Left ventricle myocardium inferior (tissue), 1 donor: Measurements from ENCODE around the gene BICC1. TPM values are rescaled to one million over a fixed set of nuclear protein-coding genes. Genes with fewer than 3 reads are reported as not detected.

Source experiments
- DNase-seq: peaks from one replicate; pipeline ENCODE4 v3.0.0-alpha.2; 2020
- H3K27ac ChIP-seq: fragments of 200-600 bp; replicated peaks from 2 replicates; pipeline ENCODE4 v1.8.0; 2021
- H3K27me3 ChIP-seq: fragments of 200-600 bp; 2 replicates; pipeline ENCODE4 v1.8.0; 2021; ENCODE audit warnings: low read depth
- H3K36me3 ChIP-seq: fragments of 200-600 bp; 2 replicates; pipeline ENCODE4 v1.8.0; 2021
- H3K4me1 ChIP-seq: fragments of 200-600 bp; 2 replicates; pipeline ENCODE4 v1.8.0; 2021
- H3K4me3 ChIP-seq: fragments of 200-600 bp; 2 replicates; pipeline ENCODE4 v1.8.0; 2021; ENCODE audit warnings: mild to moderate bottlenecking, moderate library complexity
- H3K9me3 ChIP-seq: fragments of 200-600 bp; replicated peaks from 2 replicates; pipeline ENCODE4 v1.8.0; 2021
- CTCF ChIP-seq: fragments of 200-600 bp; IDR thresholded peaks from 2 replicates; pipeline ENCODE4 v1.8.0; 2021; ENCODE audit warnings: antibody characterized with exemption, mild to moderate bottlenecking, borderline replicate concordance
- intact Hi-C: fragments of 100-400 bp; cut with micrococcal nuclease; formaldehyde crosslinking; loops from one replicate; pipeline ENCODE4 v1.11.0; 2022
- total RNA-seq: library from RNA; stranded (reverse); fragmentation: NEBNext Ultra II Directional; extraction: Animal tissue kit (Norgen Biotek cat#: 25700); gene quantifications from one replicate; pipeline ENCODE4 v1.2.1, GENCODE V29; 2021
- donor health status: DM: no; HTN: yes; CAD: no; lungs with severe emphysema.

Gene BICC1
- total RNA-seq, 1 donor from 2014 or later: 5.7 TPM

GRCh38 chr10:58823983-58824382 lies 311.3 kb downstream of the BICC1 start:
- intact Hi-C loops: no loop called here
- Histone ChIP-seq H3K4me3 (no peak overlapping the region), H3K4me1 (peaks cover 23% of the 10 kb centered on the region), H3K36me3 (no peaks in the 10 kb centered on the region), H3K27me3 (no peaks in the 10 kb centered on the region), H3K27ac (no peak overlapping the region), H3K9me3 (no peaks in the 10 kb centered on the region)
- no peak for DNase-seq
- TF ChIP-seq CTCF: no peak

- no peak for TF ChIP-seq CTCF
- no peaks in the 10 kb centered on the region for H3K36me3 ChIP-seq
- H3K27ac ChIP-seq: no peak overlapping the region
- DNase-seq: no peak
- intact Hi-C loops: no loop called here
- H3K9me3 ChIP-seq: no peaks in the 10 kb centered on the region
- peaks cover 19% of the 10 kb centered on the region for H3K4me1 ChIP-seq
- no peaks in the 10 kb centered on the region for H3K27me3 ChIP-seq
- H3K4me3 ChIP-seq: no peak overlapping the region
Observed at GRCh38 chr10:58824396-58824795, 311.7 kb downstream of the BICC1 start.

- H3K9me3 ChIP-seq: no peaks in the 10 kb centered on the region
- H3K27ac ChIP-seq: no peak overlapping the region
- DNase-seq: no peak
- intact Hi-C loops: no loop called here
- H3K27me3 ChIP-seq: no peaks in the 10 kb centered on the region
- no peaks in the 10 kb centered on the region for H3K36me3 ChIP-seq
- no peaks in the 10 kb centered on the region for H3K4me1 ChIP-seq
- TF ChIP-seq CTCF: no peak
- no peak overlapping the region for H3K4me3 ChIP-seq
Observed at GRCh38 chr10:58826694-58827093, 314.0 kb downstream of the BICC1 start.

- Histone ChIP-seq H3K4me3 (no peak overlapping the region), H3K36me3 (no peaks in the 10 kb centered on the region), H3K9me3 (no peaks in the 10 kb centered on the region), H3K27me3 (no peaks in the 10 kb centered on the region), H3K4me1 (no peaks in the 10 kb centered on the region), H3K27ac (no peak overlapping the region)
- intact Hi-C loops: no loop called here
- TF ChIP-seq CTCF: no peak
- DNase-seq: no peak
Observed at GRCh38 chr10:58827381-58827780, 314.7 kb downstream of the BICC1 start.

GRCh38 chr10:58829839-58830238 lies 317.2 kb downstream of the BICC1 start:
- Histone ChIP-seq H3K27ac (no peak overlapping the region), H3K36me3 (no peaks in the 10 kb centered on the region), H3K4me3 (no peak overlapping the region), H3K9me3 (no peaks in the 10 kb centered on the region), H3K27me3 (no peaks in the 10 kb centered on the region), H3K4me1 (no peaks in the 10 kb centered on the region)
- no peak for TF ChIP-seq CTCF
- intact Hi-C loops: no loop called here
- DNase-seq: no peak

- Histone ChIP-seq H3K36me3 (no peaks in the 10 kb centered on the region), H3K4me3 (no peak overlapping the region), H3K27ac (no peak overlapping the region), H3K4me1 (no peaks in the 10 kb centered on the region), H3K9me3 (no peaks in the 10 kb centered on the region), H3K27me3 (no peaks in the 10 kb centered on the region)
- no peak for TF ChIP-seq CTCF
- DNase-seq: no peak
- intact Hi-C loops: no loop called here
Observed at GRCh38 chr10:58830697-58831096, 318.0 kb downstream of the BICC1 start.
